GM10847 (cell line): ENCODE measurements around the gene TCF4.

ENCODE experiments used
- POLR2A ChIP-seq: IDR thresholded peaks from 2 replicates; pipeline ENCODE4 v1.6.1; 2011; ENCODE audit not compliant: insufficient read length; ENCODE audit errors: extremely low read depth

Gene TCF4

DNA sequence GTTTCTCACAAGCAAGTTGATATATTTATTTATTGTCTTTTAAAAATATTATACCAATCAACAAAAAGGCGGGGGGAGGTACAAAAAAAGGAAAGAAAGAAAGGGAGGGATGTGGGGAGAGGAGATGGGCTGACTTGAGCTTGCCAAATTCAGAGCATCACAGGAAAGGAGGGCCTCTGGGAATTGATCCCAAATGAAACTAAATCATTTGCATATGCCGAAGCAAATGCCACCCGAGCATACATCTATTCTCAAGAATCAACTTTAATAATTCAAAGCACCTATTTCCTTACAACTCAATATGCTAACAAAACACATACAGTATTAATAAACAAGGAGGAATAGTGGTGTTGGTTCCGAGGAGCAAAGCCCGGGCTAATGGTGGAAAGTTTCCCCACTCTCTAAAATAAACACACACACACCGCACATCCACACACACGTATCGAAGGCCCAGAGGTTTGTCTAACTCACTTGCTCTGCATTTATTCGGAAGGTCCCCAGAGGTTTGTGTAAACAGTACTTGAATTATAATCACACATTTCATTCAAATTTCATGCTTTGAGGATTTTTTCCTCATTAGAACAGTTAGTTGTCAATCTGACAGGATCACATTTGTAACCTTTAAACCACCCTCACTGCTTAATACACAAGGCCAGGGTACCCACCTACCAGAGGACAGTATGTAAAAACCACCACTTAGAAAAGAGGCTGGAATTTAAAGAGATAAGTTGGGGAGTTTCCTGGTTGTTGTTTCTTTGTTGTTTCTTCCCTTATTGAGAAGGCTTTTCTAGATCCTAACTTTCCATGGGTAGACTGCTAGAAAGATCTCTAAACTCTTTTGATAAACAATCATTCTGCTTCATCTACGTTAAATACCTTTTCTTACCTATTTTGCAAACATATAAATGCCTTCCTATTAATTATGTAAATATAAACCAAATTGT lies 264.7 kb downstream of the TCF4 start:
- no peak for TF ChIP-seq POLR2A

DNA sequence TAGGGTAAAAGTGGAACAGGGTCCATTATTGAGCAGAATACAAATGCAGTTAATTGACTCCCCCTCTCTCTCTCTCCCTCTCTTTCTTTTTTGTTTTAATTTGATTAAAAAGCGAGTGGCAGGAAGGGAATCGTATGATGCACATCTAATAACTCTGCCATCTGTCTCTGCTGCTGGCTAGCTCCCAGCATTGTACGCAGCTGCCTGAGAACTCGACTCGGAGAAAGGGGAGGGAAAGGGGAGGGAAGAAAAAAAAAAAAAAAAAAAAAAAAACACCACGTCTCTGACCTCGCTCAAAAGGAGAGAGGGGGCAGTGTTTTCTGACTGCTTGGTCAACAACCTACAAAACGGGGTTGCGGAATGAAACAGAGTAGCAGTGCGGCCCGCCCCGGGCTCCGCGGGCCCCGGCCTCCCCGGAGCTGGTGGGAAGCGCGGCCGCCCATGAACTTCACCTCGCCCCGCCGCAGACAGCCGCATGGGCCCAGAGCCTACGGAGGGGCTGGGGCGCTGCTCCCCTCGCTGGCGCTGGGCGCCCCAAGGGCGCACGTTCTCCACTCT lies 265.7 kb downstream of the TCF4 start:
- peak; percentile 75 for TF ChIP-seq POLR2A

DNA sequence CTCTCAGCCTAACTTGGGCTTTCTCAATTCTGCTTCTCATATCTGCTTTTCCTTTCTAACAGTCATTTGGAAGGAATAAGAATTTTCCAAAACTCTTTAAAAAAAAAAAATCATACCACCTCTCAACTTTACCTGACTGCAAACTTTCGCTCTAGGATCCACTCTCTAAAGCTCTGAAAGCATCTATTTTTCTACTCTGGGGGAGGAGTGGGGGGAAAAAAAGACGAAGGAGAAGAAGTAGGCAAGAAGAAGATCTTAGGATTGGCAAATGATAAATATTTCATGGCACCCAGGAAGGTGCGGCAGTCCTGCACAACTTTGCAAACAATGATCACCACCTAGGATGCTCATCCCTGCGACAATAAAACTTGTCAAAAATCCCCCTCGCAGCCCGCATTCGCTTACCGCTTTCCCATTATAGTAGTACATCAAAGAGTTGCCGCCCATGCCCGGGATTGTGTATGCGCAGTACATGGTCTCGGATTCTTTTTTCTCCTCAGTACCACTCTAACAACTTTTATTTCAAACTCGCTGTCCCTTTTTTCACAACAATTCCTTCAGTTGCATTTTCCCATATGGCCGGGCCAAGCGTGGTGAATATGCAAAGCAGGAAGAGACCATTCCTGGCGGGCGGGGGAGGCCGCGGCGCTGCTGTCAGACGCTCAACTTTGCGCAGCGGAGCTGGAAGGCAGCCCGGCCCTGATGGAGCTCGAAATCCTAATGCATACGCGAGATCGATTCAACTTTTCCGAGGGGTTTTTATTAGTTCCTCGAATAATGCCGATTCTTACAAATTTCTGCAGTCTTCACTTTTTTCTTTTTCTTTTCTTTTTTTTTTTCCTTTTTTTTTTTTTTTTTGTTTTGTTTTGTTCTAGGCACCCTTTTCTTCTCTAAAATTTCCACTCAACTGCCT lies 266.5 kb downstream of the TCF4 start:
- peak; percentile 41 for TF ChIP-seq POLR2A

GRCh38 chr18:55320424-55321264 lies 267.3 kb downstream of the TCF4 start:
- no peak for TF ChIP-seq POLR2A

- no peak for TF ChIP-seq POLR2A
Observed at GRCh38 chr18:55319459-55320193, 268.4 kb downstream of the TCF4 start.

GRCh38 chr18:55318951-55319441 lies 269.0 kb downstream of the TCF4 start:
- TF ChIP-seq POLR2A: no peak

- no peak for TF ChIP-seq POLR2A
Observed at GRCh38 chr18:55317864-55318263, 270.1 kb downstream of the TCF4 start.

DNA sequence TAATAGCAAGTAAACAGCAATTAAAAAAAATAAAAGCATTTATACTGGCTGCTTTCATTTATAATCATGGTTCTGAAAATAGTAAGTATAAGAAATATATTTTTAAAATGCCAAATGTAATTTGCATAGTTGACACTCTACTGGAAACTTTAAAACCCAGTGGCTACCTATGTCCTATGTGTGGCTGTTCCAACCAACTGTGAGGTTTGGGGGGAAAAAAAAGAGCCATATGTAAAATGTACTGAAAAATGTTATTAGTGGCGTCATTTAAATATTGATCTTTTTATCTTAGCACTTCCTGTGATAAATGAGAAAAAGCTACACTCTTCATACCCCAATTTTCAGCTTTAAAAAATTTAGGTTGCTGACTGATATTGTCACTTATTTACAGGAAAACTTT lies 270.7 kb downstream of the TCF4 start:
- TF ChIP-seq POLR2A: no peak

DNA sequence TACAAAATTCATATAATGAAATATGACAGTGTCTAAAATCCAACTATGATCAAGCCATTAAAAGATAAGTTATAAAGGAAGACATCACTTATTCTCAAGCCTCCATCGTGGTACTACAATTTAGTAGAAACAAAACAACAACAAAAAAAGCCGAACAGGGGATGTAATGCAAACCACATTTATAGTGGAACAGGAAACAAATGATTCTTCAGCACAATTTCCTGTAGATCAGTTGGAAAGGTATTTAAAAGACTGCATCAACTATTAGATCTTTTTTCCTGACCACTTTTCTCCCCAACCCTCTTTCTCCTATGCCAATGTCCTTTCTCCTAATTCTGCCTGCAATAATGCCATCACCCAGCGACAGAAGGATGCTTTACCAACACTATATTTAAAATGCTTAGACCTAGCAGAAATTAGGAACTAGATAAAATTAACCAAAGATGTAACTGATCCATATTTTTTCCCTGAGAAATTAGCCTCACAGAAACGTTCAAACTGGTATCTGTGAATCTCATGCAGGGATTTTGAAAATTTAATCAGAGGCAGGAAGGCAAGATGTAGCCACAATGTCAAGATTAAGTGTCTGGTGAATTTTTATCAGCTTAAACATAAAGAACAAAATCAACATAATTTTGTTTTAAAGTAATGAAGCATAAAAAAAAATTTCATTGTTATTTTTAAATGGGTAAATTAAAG lies 271.4 kb downstream of the TCF4 start:
- TF ChIP-seq POLR2A: no peak

GRCh38 chr18:55314615-55315237 lies 273.3 kb downstream of the TCF4 start:
- TF ChIP-seq POLR2A: no peak

DNA sequence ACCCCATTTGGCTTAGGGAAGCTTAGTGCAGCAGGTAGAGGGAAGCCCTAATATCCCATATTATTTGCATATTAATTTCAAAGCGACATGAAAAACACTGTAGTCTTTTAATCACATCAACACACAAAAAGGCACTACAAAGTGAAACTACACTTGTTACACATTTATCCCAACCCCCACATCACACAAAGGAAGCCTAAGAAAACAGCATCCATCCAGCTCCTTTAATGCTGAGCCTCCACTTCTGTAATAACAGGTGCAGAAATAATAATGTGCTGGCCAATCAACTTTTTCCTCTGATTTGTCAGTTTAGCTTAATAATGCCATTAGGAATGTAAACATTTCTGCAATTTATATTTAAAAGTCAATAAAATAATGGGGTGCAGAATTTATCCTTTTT lies 274.0 kb downstream of the TCF4 start:
- TF ChIP-seq POLR2A: no peak

DNA sequence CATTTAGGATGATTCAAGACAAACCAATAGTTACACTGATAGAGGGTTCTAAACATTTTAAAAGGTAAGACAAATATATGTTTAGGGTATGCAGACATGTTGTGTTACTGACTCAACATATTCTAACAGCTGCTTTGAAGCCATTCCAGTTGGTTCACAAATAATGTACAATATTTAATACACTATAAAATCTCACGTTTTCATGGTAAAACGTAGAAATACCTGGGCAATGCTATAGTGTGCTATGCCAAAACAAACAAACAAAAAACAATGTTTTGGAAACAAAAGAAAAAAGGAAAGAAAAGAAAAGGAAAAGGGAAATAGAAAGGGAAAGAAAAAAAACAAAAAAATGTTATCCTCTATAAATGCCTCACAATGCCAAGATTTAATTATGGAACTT lies 277.1 kb downstream of the TCF4 start:
- no peak for TF ChIP-seq POLR2A

- TF ChIP-seq POLR2A: no peak
Observed at GRCh38 chr18:55310044-55310676, 277.8 kb downstream of the TCF4 start.

- TF ChIP-seq POLR2A: no peak
Observed at GRCh38 chr18:55309249-55309648, 278.7 kb downstream of the TCF4 start.
